Gastroesophageal sphincter (tissue), 4 donors: ENCODE results near the gene LDHAL6B. TPM values are rescaled to one million over a fixed set of nuclear protein-coding genes. Genes with fewer than 3 reads are reported as not detected.

Experiments used
- ATAC-seq: fragments of 150-250 bp; one replicate; pipeline ENCODE4 v1.9.1; 2016; ENCODE audit warnings: mild to moderate bottlenecking, moderate library complexity
- H3K27ac ChIP-seq, 4 donors: fragments of 200-600 bp; sonication (generic) in 3 of 4; 1 replicate in 3 of 4; 2 replicates in 1 of 4; pipeline ENCODE4 v1.5.1; 2016 to 2019
- H3K27me3 ChIP-seq: fragments of 200-600 bp; sonication (generic); one replicate; pipeline ENCODE4 v1.5.1; 2019
- H3K36me3 ChIP-seq, 2 donors: fragments of 200-600 bp; sonication (generic); one replicate each; pipeline ENCODE4 v1.5.1; 2019; ENCODE audit warnings: control low read depth in 1 of 2
- H3K4me1 ChIP-seq, 3 donors: fragments of 200-600 bp; sonication (generic); 1 replicate in 2 of 3; 2 replicates in 1 of 3; pipeline ENCODE4 v1.5.1; 2016 to 2019; ENCODE audit warnings: control low read depth in 2 of 3
- H3K4me3 ChIP-seq, 2 donors: fragments of 200-600 bp; sonication (generic); one replicate each; pipeline ENCODE4 v1.5.1; 2019; ENCODE audit warnings: mild to moderate bottlenecking in 1 of 2, moderate library complexity in 1 of 2
- H3K9me3 ChIP-seq, 3 donors: fragments of 200-600 bp; sonication (generic); one replicate each; pipeline ENCODE4 v1.5.1; 2017 to 2019; ENCODE audit warnings: control low read depth in 2 of 3
- CTCF ChIP-seq, 4 experiments: fragments of 200-600 bp in 2 of 4; fragments of 450-650 bp in 2 of 4; sonication (generic) in 1 of 4; IDR thresholded peaks; one replicate each; pipeline ENCODE4 v1.5.1; 2017 to 2019; ENCODE audit warnings: antibody characterized with exemption in 4 of 4, mild to moderate bottlenecking in 2 of 4, moderate library complexity in 2 of 4
- EP300 ChIP-seq: sonication (generic); formaldehyde crosslinking; IDR thresholded peaks from one replicate; pipeline ENCODE4 v1.6.1; 2017; ENCODE audit warnings: antibody characterized with exemption, mild to moderate bottlenecking
- POLR2A ChIP-seq, 2 donors: fragments of 450-650 bp; IDR thresholded peaks; one replicate each; pipeline ENCODE4 v1.6.1; 2017; ENCODE audit warnings: antibody characterized with exemption in 2 of 2, mild to moderate bottlenecking in 2 of 2, moderate library complexity in 1 of 2
- POLR2AphosphoS5 ChIP-seq: sonication (generic); formaldehyde crosslinking; IDR thresholded peaks from one replicate; pipeline ENCODE4 v1.6.1; 2017; ENCODE audit warnings: antibody characterized with exemption
- WGBS, 2 donors: methylation state at CpG; one replicate each; pipeline ENCODE4 v1.1.5; 2018; ENCODE audit warnings: low coverage in 1 of 2; 5-methylcytosine and 5-hydroxymethylcytosine counted together
- total RNA-seq, 4 donors: library from RNA; depleted of rRNA; stranded (reverse); fragments of >200 nt; gene quantifications; one replicate each; pipeline ENCODE4 v1.1.0, GENCODE V29; 2016

The LDHAL6B gene
- total RNA-seq, 4 donors from 2014 or later: 0.54 TPM; not detected in 3

- Histone ChIP-seq H3K4me3 (no peak overlapping the region), H3K9me3 (no peaks in the 10 kb centered on the region), H3K27ac (no peak overlapping the region), H3K27me3 (no peaks in the 10 kb centered on the region), H3K4me1 (peaks cover 0 to 2% (median 0%) of the 10 kb centered on the region in 3 donors), H3K36me3 (peaks cover 0 to 43% of the 10 kb centered on the region in 2 donors)
- no peak for TF ChIP-seq EP300
- TF ChIP-seq POLR2A (IDR thresholded peaks at IDR 0.05): no peak
- TF ChIP-seq CTCF (IDR thresholded peaks at IDR 0.05): no peak
- TF ChIP-seq POLR2AphosphoS5: no peak
- ATAC-seq: no peak
- WGBS, 2 donors: 88 to 90% methylated on average over 2 to 4 of the region's 4 CpGs
These were observed 20.4 kb downstream of the LDHAL6B start for GRCh38 chr15:59227021-59227420.

- no peak for TF ChIP-seq POLR2AphosphoS5
- no peak for TF ChIP-seq EP300
- no peak for TF ChIP-seq POLR2A (IDR thresholded peaks at IDR 0.05)
- TF ChIP-seq CTCF (IDR thresholded peaks at IDR 0.05): no peak
- no peak overlapping the region for H3K4me3 ChIP-seq
- 88 to 90% methylated on average over 2 to 4 of the region's 4 CpGs for WGBS, 2 donors
- H3K9me3 ChIP-seq: no peaks in the 10 kb centered on the region
- H3K36me3 ChIP-seq: peaks cover 0 to 26% of the 10 kb centered on the region in 2 donors
- H3K27me3 ChIP-seq: no peaks in the 10 kb centered on the region
- no peak for ATAC-seq
- peaks cover 0 to 10% (median 0%) of the 10 kb centered on the region in 3 donors for H3K4me1 ChIP-seq
- no peak overlapping the region for H3K27ac ChIP-seq
These were observed 22.4 kb downstream of the LDHAL6B start for GRCh38 chr15:59229015-59229414.

GRCh38 chr15:59229453-59229852 is 22.8 kb downstream of the LDHAL6B start:
- no peaks in the 10 kb centered on the region for H3K9me3 ChIP-seq
- H3K27me3 ChIP-seq: no peaks in the 10 kb centered on the region
- ATAC-seq: no peak
- peaks cover 0 to 10% (median 0%) of the 10 kb centered on the region in 3 donors for H3K4me1 ChIP-seq
- no peak for TF ChIP-seq EP300
- no peak for TF ChIP-seq CTCF (IDR thresholded peaks at IDR 0.05)
- no peak for TF ChIP-seq POLR2A (IDR thresholded peaks at IDR 0.05)
- TF ChIP-seq POLR2AphosphoS5: no peak
- peaks cover 0 to 22% of the 10 kb centered on the region in 2 donors for H3K36me3 ChIP-seq
- no peak overlapping the region for H3K27ac ChIP-seq
- WGBS, 2 donors: 72 to 85% methylated on average over 3 of the region's 3 CpGs
- H3K4me3 ChIP-seq: no peak overlapping the region

- H3K27me3 ChIP-seq: no peaks in the 10 kb centered on the region
- no peak for TF ChIP-seq POLR2AphosphoS5
- no peak for TF ChIP-seq EP300
- TF ChIP-seq POLR2A (IDR thresholded peaks at IDR 0.05): no peak
- no peak for TF ChIP-seq CTCF (IDR thresholded peaks at IDR 0.05)
- H3K4me3 ChIP-seq: no peak overlapping the region
- no peaks in the 10 kb centered on the region for H3K9me3 ChIP-seq
- no peak for ATAC-seq
- H3K36me3 ChIP-seq: peaks cover 0 to 12% of the 10 kb centered on the region in 2 donors
- 34 to 42% methylated on average over 2 of the region's 2 CpGs for WGBS, 2 donors
- H3K4me1 ChIP-seq: peaks cover 0 to 10% (median 0%) of the 10 kb centered on the region in 3 donors
- H3K27ac ChIP-seq: no peak overlapping the region
These were observed 23.9 kb downstream of the LDHAL6B start for GRCh38 chr15:59230531-59231055.

GRCh38 chr15:59232476-59232875 is 25.8 kb downstream of the LDHAL6B start:
- peaks cover 0 to 16% (median 0%) of the 10 kb centered on the region in 3 donors for H3K4me1 ChIP-seq
- no peaks in the 10 kb centered on the region for H3K27me3 ChIP-seq
- 17 to 57% methylated on average over 1 of the region's 1 CpG for WGBS, 2 donors
- ATAC-seq: no peak
- peaks cover 0 to 10% of the 10 kb centered on the region in 2 donors for H3K36me3 ChIP-seq
- no peaks in the 10 kb centered on the region for H3K9me3 ChIP-seq
- TF ChIP-seq CTCF (IDR thresholded peaks at IDR 0.05): no peak
- no peak for TF ChIP-seq EP300
- no peak for TF ChIP-seq POLR2AphosphoS5
- H3K27ac ChIP-seq: no peak overlapping the region
- no peak overlapping the region for H3K4me3 ChIP-seq
